ENCODE results near the gene PSMB1.

- TF ChIP-seq POLR2AphosphoS5 (IDR thresholded peaks at IDR 0.05) (no peak), CTCF (IDR thresholded peaks at IDR 0.05) (no peak), POLR2A (IDR thresholded peaks at IDR 0.05) (no peak)
Observed at GRCh38 chr6:170532867-170533488, 20.1 kb downstream of the PSMB1 start.
